Upper lobe of left lung (tissue), 6 donors: ENCODE measurements around the gene SPNS3. TPM values are rescaled to one million over a fixed set of nuclear protein-coding genes. Genes with fewer than 3 reads are reported as not detected.

ENCODE experiments used
- ATAC-seq, 2 donors: fragments of 200-7000 bp; cut with Tn5 transposase; one replicate each; pipeline ENCODE4 v1.9.1; 2022; ENCODE audit warnings: mild to moderate bottlenecking in 2 of 2, moderate library complexity in 2 of 2; ENCODE audit not compliant: low FRiP score in 2 of 2
- DNase-seq, 2 donors: peaks; one replicate each; pipeline ENCODE4 v3.0.0-alpha.2; 2019 to 2020
- H3K27ac ChIP-seq, 4 donors: fragments of 200-600 bp; sonication (generic); one replicate each; pipeline ENCODE4 v1.5.1; 2016 to 2019
- H3K27me3 ChIP-seq, 4 donors: fragments of 200-600 bp; sonication (generic); one replicate each; pipeline ENCODE4 v1.5.1; 2017 to 2019
- H3K36me3 ChIP-seq, 4 donors: fragments of 200-600 bp; sonication (generic); one replicate each; pipeline ENCODE4 v1.5.1; 2016 to 2019
- H3K4me1 ChIP-seq, 4 donors: fragments of 200-600 bp; sonication (generic); one replicate each; pipeline ENCODE4 v1.5.1; 2018 to 2019
- H3K4me3 ChIP-seq, 4 donors: fragments of 200-600 bp; sonication (generic); one replicate each; pipeline ENCODE4 v1.5.1; 2017 to 2019; ENCODE audit warnings: mild to moderate bottlenecking in 2 of 4, moderate library complexity in 1 of 4
- H3K9me3 ChIP-seq, 4 donors: fragments of 200-600 bp; sonication (generic); one replicate each; pipeline ENCODE4 v1.5.1; 2018 to 2019
- EP300 ChIP-seq, 4 donors: sonication (generic); formaldehyde crosslinking; IDR thresholded peaks; one replicate each; pipeline ENCODE4 v1.5.1; 2017; ENCODE audit warnings: antibody characterized with exemption in 4 of 4, control low read depth in 2 of 4
- POLR2A ChIP-seq, 4 donors: fragments of 450-650 bp; IDR thresholded peaks; one replicate each; pipeline ENCODE4 v1.5.1; 2016 to 2017; ENCODE audit warnings: antibody characterized with exemption in 4 of 4, mild to moderate bottlenecking in 2 of 4
- POLR2AphosphoS5 ChIP-seq, 2 donors: sonication (generic); formaldehyde crosslinking; IDR thresholded peaks; one replicate each; pipeline ENCODE4 v1.5.1; 2017; ENCODE audit warnings: antibody characterized with exemption in 2 of 2
- WGBS, 2 donors: methylation state at CpG; one replicate each; pipeline ENCODE4 v1.1.5; 2017 to 2018; 5-methylcytosine and 5-hydroxymethylcytosine counted together
- total RNA-seq, 6 donors: library from RNA; depleted of rRNA in 4 of 6; stranded (reverse); fragments of >200 nt in 4 of 6; gene quantifications; one replicate each; pipeline versions ENCODE4 v1.1.0 to v1.2.1, GENCODE V29; 2016 to 2021
- TF ChIP-seq, protein P1 (sequence below), 6 experiments: fragments of 450-650 bp in 4 of 6; fragments of 200-600 bp in 2 of 6; sonication (generic) in 2 of 6; IDR thresholded peaks; one replicate each; pipeline ENCODE4 v1.5.1; 2016 to 2019; ENCODE audit warnings: antibody characterized with exemption in 6 of 6
- donor health status: DM: no; HTN: no; CAD: no; lungs with moderate emphysema.
- donor health status: DM: no; HTN: yes; CAD: no; lungs with severe emphysema.

The SPNS3 gene
- total RNA-seq, 6 donors from 2014 or later, result 0.22 to 0.91 (median 0.52) TPM; not detected in 1

DNA sequence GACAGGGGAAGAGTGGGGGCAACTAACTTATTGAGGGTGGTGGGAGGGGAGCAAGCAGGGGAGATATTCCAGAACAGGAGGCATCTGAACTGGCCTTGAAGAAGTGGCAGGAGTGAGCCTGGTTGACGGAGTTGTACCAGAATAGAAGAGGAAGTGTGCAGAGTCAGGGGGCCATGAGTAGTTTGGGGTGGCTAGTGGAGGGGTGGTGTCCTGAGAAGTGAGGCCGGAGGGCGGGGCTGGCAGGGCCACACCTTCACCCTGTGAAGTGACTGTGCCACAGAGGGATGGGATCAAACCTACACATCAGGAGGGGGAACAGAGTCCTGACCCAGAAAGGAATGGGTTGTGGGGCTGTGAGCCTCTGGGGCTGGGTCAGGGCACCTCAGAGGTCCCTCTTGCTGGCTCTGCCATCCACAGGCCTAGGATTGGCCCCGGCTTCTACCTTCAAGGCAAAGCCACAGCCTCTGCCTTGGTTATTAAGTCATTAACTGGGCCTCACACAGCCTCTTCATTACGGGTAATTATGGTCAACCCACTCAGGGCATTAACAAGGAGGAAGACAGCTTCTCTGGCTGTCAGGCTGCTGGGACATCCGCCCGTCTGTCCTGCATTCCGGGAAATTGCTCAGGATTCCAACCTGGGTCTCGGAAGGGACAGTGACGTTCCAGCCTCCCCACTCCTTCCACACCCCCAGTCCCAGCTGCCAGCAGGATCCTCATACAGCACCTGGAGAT, 77.6 kb downstream of the SPNS3 start:
- no peak for ATAC-seq

DNA sequence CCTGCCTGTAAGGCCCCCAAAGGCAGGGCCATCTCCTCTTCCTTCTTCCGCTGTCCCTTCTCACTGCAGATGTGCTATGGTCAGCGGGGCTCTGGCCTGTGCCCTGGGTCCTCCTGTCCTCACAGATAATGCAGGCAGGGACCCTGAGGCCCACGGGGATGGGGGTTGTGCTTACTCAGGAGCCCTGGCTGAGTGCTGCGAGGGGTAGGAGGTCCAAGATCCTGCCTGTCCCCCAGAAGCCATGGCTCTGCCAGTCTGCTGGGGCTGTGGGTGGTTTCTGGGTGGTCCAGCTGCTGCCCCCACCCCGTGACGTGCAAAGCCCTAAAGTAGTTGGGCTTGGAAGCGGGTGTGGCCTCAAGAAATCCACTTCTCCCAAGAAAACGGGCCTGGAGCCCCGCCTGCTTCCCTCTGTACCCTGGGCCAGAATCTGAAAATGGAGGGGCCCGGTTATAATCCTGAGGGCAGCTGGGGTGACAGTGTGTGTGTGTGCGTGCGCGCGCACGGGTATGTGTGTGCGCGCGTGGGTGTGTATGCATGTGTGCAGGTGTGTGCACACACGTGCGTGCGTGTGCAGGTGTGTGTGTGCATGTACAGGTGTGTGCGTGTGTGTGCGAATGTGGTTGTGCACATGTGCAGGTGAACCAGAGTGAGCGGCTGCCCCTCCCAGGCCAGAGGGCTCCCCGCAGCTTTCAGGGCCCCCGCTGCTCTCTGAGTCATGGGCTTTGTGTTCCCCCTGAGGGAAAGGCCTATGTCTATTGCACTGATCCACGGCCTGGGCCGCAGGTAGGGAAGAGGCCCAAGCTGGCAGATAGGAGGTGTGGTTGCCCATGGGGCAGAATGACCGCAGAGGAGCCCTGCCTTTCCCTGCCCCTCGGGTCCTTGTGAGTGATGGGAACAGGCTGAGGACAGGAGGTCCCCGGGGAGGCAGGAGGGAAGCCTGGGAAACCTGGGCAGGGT, 78.7 kb downstream of the SPNS3 start:
- H3K4me3 ChIP-seq, result no peak overlapping the region
- 83% methylated on average over 21 to 31 of the region's 31 CpGs for WGBS, 2 donors
- H3K27ac ChIP-seq, result peak overlapping the region; percentile 85 to 95 (median 89)
- H3K4me1 ChIP-seq, result peaks cover 88 to 96% (median 93%) of the 10 kb centered on the region in 4 donors
- H3K9me3 ChIP-seq, result no peaks in the 10 kb centered on the region
- DNase-seq (peak in 1 of 2 donors; percentile 54), ATAC-seq (no peak)
- TF ChIP-seq, protein P1, sequence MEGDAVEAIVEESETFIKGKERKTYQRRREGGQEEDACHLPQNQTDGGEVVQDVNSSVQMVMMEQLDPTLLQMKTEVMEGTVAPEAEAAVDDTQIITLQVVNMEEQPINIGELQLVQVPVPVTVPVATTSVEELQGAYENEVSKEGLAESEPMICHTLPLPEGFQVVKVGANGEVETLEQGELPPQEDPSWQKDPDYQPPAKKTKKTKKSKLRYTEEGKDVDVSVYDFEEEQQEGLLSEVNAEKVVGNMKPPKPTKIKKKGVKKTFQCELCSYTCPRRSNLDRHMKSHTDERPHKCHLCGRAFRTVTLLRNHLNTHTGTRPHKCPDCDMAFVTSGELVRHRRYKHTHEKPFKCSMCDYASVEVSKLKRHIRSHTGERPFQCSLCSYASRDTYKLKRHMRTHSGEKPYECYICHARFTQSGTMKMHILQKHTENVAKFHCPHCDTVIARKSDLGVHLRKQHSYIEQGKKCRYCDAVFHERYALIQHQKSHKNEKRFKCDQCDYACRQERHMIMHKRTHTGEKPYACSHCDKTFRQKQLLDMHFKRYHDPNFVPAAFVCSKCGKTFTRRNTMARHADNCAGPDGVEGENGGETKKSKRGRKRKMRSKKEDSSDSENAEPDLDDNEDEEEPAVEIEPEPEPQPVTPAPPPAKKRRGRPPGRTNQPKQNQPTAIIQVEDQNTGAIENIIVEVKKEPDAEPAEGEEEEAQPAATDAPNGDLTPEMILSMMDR (IDR thresholded peaks at IDR 0.05), result no peak
- TF ChIP-seq POLR2AphosphoS5 (IDR thresholded peaks at IDR 0.05) (no peak), EP300 (IDR thresholded peaks at IDR 0.05) (no peak), POLR2A (IDR thresholded peaks at IDR 0.05) (no peak)
- no peaks in the 10 kb centered on the region for H3K27me3 ChIP-seq
- no peaks in the 10 kb centered on the region for H3K36me3 ChIP-seq

More for the DNA sequence above, 77.6 kb downstream of the SPNS3 start:
- Histone ChIP-seq H3K27ac (peak overlapping the region; percentile 26 to 91 (median 80)), H3K4me3 (no peak overlapping the region), H3K36me3 (no peaks in the 10 kb centered on the region), H3K27me3 (no peaks in the 10 kb centered on the region), H3K4me1 (peaks cover 93 to 97% (median 96%) of the 10 kb centered on the region in 4 donors), H3K9me3 (no peaks in the 10 kb centered on the region)
- peak in 1 of 2 donors; percentile 45 for DNase-seq
- WGBS, 2 donors, result 72 to 77% methylated on average over 9 to 10 of the region's 10 CpGs
- TF ChIP-seq, protein P1 (IDR thresholded peaks at IDR 0.05), result no peak
- TF ChIP-seq EP300 (IDR thresholded peaks at IDR 0.05) (no peak), POLR2AphosphoS5 (IDR thresholded peaks at IDR 0.05) (no peak), POLR2A (IDR thresholded peaks at IDR 0.05) (no peak)

DNA sequence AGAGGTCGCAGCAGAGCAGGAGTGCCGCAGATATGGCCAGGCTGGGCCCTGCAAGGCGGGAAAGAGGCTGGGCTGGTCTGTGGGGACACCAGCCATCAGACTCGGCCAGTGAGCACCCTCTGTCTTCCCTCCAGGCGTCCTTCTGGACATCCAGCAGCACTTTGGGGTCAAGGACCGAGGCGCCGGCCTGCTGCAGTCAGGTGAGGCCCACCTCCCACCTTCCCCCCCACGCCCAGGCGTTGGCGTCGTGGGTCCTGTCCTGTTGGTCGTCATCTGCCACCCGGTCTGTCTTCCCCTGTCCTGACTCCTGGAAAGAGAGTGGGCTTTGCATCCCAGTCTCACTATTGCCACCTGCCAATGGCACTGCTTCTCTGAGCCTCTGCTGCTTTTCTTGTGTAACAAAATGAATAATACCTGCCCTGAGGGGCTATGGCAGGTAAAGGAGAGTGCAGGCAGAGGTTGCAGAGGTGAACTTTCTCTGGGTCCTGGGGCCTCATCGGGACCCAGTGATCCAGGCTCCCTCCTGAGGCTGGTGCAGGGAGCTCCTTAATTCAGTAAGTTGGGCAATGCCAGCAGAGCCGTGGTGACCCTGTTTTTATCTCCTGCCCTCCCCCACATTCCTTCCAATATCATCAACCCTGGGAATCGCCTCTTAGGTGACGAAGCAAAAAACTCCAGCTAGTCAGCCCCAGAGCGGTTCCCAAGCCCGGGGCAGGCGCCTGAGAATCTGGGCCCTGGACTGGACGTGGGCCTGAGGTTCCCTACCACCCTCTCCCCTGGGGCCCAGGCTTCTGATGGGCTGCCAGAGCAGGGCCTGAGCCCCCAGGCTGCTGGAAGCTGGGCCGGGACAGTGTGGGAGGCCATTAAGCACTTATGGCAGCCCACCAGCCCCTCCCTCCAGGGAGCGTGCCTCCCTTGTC, 79.6 kb downstream of the SPNS3 start:
- Histone ChIP-seq H3K27me3 (no peaks in the 10 kb centered on the region), H3K9me3 (no peaks in the 10 kb centered on the region), H3K27ac (peak overlapping the region; percentile 85 to 95 (median 89)), H3K36me3 (no peaks in the 10 kb centered on the region), H3K4me1 (peaks cover 80 to 92% (median 86%) of the 10 kb centered on the region in 4 donors), H3K4me3 (no peak overlapping the region)
- DNase-seq, result peak in 1 of 2 donors; percentile 76
- 81 to 83% methylated on average over 19 to 24 of the region's 24 CpGs for WGBS, 2 donors
- no peak for ATAC-seq
- TF ChIP-seq, protein P1 (IDR thresholded peaks at IDR 0.05), result no peak
- TF ChIP-seq EP300 (IDR thresholded peaks at IDR 0.05), result no peak
- no peak for TF ChIP-seq POLR2A (IDR thresholded peaks at IDR 0.05)
- no peak for TF ChIP-seq POLR2AphosphoS5 (IDR thresholded peaks at IDR 0.05)

DNA sequence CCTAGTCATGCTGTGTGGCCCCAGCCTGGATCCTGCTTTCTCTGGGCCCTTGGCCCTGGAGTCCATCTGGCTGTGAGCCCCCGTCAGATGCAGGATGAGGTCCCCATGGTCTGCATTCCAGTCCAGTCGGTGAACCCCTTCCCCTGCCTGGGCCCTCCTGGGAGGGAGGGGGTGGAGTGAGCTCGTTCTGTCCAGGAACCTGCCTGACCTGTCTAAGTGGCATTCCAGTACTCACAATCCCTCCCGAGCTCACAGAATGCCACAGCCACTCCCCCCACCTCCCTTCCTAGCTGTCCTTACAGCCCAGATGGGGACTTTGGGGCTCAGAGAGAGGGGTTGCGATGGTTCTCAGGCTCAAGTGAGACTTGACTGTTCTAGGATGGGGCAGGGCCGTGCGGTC, 80.5 kb downstream of the SPNS3 start:
- ATAC-seq (peak; percentile 34 to 88), DNase-seq (peak in 1 of 2 donors; percentile 89)
- Histone ChIP-seq H3K27ac (peak overlapping the region; percentile 85 to 95 (median 89)), H3K4me3 (no peak overlapping the region), H3K27me3 (no peaks in the 10 kb centered on the region), H3K4me1 (peaks cover 80 to 93% (median 86%) of the 10 kb centered on the region in 4 donors), H3K36me3 (no peaks in the 10 kb centered on the region), H3K9me3 (no peaks in the 10 kb centered on the region)
- TF ChIP-seq POLR2A (IDR thresholded peaks at IDR 0.05) (no peak), EP300 (IDR thresholded peaks at IDR 0.05) (peak in 2 of 4 donors; percentile 16 to 76), POLR2AphosphoS5 (IDR thresholded peaks at IDR 0.05) (peak in 1 of 2 donors; percentile 52)
- TF ChIP-seq, protein P1 (IDR thresholded peaks at IDR 0.05), result no peak
- WGBS, 2 donors, result 53 to 66% methylated on average over 4 to 5 of the region's 7 CpGs
